Osteocyte (in vitro differentiated cells): ENCODE results near the gene MAPT. TPM values are rescaled to one million over a fixed set of nuclear protein-coding genes. Genes with fewer than 3 reads are reported as not detected.

Experiments used
- DNase-seq: peaks from one replicate; pipeline ENCODE4 v3.0.0; 2021; ENCODE audit warnings: mixed read lengths; ENCODE audit not compliant: unreplicated experiment; ENCODE audit errors: extremely low spot score
- H3K27ac Mint-ChIP-seq: one replicate; pipeline ENCODE4 v1.8.0; 2021; ENCODE audit warnings: mild to moderate bottlenecking, mixed read lengths; ENCODE audit not compliant: unreplicated experiment
- H3K27me3 Mint-ChIP-seq: one replicate; pipeline ENCODE4 v1.8.0; 2021; ENCODE audit warnings: mixed read lengths; ENCODE audit not compliant: unreplicated experiment
- H3K36me3 Mint-ChIP-seq: one replicate; pipeline ENCODE4 v1.8.0; 2021; ENCODE audit warnings: mixed read lengths; ENCODE audit not compliant: unreplicated experiment
- H3K4me1 Mint-ChIP-seq: one replicate; pipeline ENCODE4 v1.8.0; 2021; ENCODE audit warnings: mixed read lengths; ENCODE audit not compliant: unreplicated experiment
- H3K4me3 Mint-ChIP-seq: one replicate; pipeline ENCODE4 v1.8.0; 2021; ENCODE audit warnings: mild to moderate bottlenecking, moderate library complexity, mixed read lengths; ENCODE audit not compliant: unreplicated experiment
- H3K9me3 Mint-ChIP-seq: one replicate; pipeline ENCODE4 v1.8.0; 2021; ENCODE audit warnings: mixed read lengths; ENCODE audit not compliant: unreplicated experiment
- CTCF ChIP-seq: fragments of 200-600 bp; sonication (generic); IDR thresholded peaks from 2 replicates; pipeline ENCODE4 v1.5.0; 2021; ENCODE audit warnings: antibody characterized with exemption, mild to moderate bottlenecking, moderate library complexity
- total RNA-seq: library from RNA; stranded (reverse); gene quantifications from 2 replicates; pipeline ENCODE4 v1.2.1, GENCODE V29; 2021

MAPT gene
- total RNA-seq, 1 donor from 2014 or later, result 1.6 TPM

DNA sequence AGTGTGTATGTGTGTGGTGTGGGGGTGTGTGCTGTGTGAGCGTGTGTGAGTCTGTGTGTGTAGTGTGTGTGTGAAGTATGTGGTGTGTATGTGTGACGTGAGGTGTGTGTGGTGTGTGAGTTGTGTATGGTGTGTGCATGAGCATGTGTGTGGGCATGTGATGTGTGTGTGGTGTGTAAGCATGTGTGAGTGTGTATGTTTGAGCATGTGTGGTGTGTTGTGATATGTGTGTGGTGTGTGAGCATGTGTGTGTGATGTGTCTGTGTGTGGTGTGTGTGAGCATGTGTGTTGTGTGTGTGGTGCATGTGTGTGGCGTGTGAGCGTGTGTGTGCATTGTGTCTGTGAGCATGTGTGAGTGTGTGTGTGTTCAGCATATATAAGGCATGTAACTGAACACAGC lies 20.9 kb downstream of the MAPT start:
- H3K9me3 Mint-ChIP-seq, result peaks cover 9% of the 10 kb centered on the region
- H3K4me3 Mint-ChIP-seq, result no peak overlapping the region
- peaks cover 56% of the 10 kb centered on the region for H3K27me3 Mint-ChIP-seq
- peaks cover 3% of the 10 kb centered on the region for H3K36me3 Mint-ChIP-seq
- TF ChIP-seq CTCF, result no peak
- no peaks in the 10 kb centered on the region for H3K4me1 Mint-ChIP-seq
- no peak overlapping the region for H3K27ac Mint-ChIP-seq
- no peak for DNase-seq

GRCh38 chr17:45917081-45917480 lies 22.7 kb downstream of the MAPT start:
- H3K27ac Mint-ChIP-seq, result no peak overlapping the region
- H3K27me3 Mint-ChIP-seq, result peaks cover 58% of the 10 kb centered on the region
- no peaks in the 10 kb centered on the region for H3K4me1 Mint-ChIP-seq
- peaks cover 7% of the 10 kb centered on the region for H3K9me3 Mint-ChIP-seq
- H3K36me3 Mint-ChIP-seq, result peaks cover 1% of the 10 kb centered on the region
- no peak overlapping the region for H3K4me3 Mint-ChIP-seq
- no peak for DNase-seq
- no peak for TF ChIP-seq CTCF

- Mint-ChIP-seq H3K36me3 (no peaks in the 10 kb centered on the region), H3K27ac (no peak overlapping the region), H3K4me1 (no peaks in the 10 kb centered on the region), H3K4me3 (no peak overlapping the region), H3K27me3 (peaks cover 55% of the 10 kb centered on the region), H3K9me3 (no peaks in the 10 kb centered on the region)
- no peak for TF ChIP-seq CTCF
- DNase-seq, result no peak
These were observed 23.9 kb downstream of the MAPT start for GRCh38 chr17:45918241-45918745.

DNA sequence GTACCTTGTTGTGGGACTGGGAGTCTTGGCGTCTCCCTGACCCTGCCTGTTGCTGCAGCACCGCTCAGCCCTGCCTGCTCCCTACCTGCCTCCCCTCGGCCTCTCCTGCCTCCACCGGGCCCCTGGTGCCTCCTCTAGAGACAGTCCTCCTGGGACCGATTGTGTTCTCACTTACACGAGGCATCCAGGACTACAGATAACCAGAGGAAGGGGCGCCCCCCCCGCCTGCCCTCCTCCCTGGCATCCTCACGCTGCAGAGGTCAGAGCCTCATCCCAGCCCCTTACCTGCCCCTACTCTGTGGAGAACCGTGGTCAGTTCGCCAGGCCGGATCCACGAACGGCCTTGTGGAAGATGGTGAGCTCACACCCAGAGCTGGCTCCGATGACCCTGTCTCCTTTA lies 24.8 kb downstream of the MAPT start:
- Mint-ChIP-seq H3K36me3 (no peaks in the 10 kb centered on the region), H3K4me3 (no peak overlapping the region), H3K27me3 (peaks cover 49% of the 10 kb centered on the region), H3K27ac (no peak overlapping the region), H3K4me1 (no peaks in the 10 kb centered on the region), H3K9me3 (no peaks in the 10 kb centered on the region)
- DNase-seq, result no peak
- no peak for TF ChIP-seq CTCF

DNA sequence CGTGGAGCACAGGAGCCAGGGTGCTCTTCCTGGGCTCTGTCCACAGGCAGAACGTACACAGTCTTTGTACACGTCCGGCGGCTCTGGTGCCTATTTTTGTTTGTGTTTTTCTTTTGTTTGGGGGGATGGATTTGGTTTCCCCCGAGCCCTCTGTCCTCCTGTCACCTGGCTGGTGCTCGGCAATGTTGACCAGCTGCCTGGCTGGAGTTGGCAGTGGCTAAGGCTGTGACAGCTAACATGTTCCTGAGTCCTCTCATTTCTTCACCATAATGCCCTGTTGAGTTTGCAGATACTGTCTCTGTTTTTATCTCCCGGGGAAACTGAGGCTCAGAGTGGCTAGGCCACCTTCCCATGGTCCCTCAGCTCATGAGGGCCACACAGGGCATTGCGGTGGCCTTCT lies 25.7 kb downstream of the MAPT start:
- H3K4me3 Mint-ChIP-seq, result no peak overlapping the region
- H3K27me3 Mint-ChIP-seq, result peaks cover 46% of the 10 kb centered on the region
- H3K9me3 Mint-ChIP-seq, result no peaks in the 10 kb centered on the region
- no peaks in the 10 kb centered on the region for H3K36me3 Mint-ChIP-seq
- no peak overlapping the region for H3K27ac Mint-ChIP-seq
- H3K4me1 Mint-ChIP-seq, result no peaks in the 10 kb centered on the region
- no peak for TF ChIP-seq CTCF
- DNase-seq, result no peak
